Measurements from ENCODE around the gene TAF13. TPM values are rescaled to one million over a fixed set of nuclear protein-coding genes. Genes with fewer than 3 reads are reported as not detected.

TAF13 gene
- total and polyA plus RNA-seq, 9 of the 15 experiments (the other 6 are each of a cell fraction or from before 2014, with no cell fraction given): 14.9 to 77.2 (median 38.7) TPM

GRCh38 chr1:109099938-109100773 is 24.4 kb upstream of the TAF13 start (continued):
- TF ChIP-seq ZNF23 (CRISPR knock-in tag; IDR thresholded peaks at IDR 0.05) (0 out of 2 replicates have a peak, but pooled peaks have one; percentile 37), RFX7 (CRISPR knock-in tag; IDR thresholded peaks at IDR 0.05) (no peak; the same call in 1 of the 2 replicates), PREB (CRISPR knock-in tag; IDR thresholded peaks at IDR 0.05) (0 out of 2 replicates have a peak, but pooled peaks have one; percentile 18), ZNF311 (CRISPR knock-in tag; IDR thresholded peaks at IDR 0.05) (no peak; the same call in 1 of the 2 replicates), FOXK1 (CRISPR knock-in tag; IDR thresholded peaks at IDR 0.05; ENCODE audit: borderline replicate concordance) (peak; percentile 64), COPS2 (conservative IDR thresholded peaks at IDR 0.05) (no peak), ZSCAN29 (IDR thresholded peaks at IDR 0.05) (no peak), CC2D1A (IDR thresholded peaks at IDR 0.05) (peak; percentile 94), SAFB2 (IDR thresholded peaks at IDR 0.05; ENCODE audit: borderline replicate concordance, low read depth, low read length, severe bottlenecking) (no peak), ZNF347 (CRISPR knock-in tag; IDR thresholded peaks at IDR 0.05; ENCODE audit: low read depth) (0 out of 2 replicates have a peak, but pooled peaks have one; percentile 7), ZNF57 (CRISPR knock-in tag; IDR thresholded peaks at IDR 0.05) (no peak), ZNF449 (CRISPR knock-in tag; IDR thresholded peaks at IDR 0.05) (no peak), KLF10 (CRISPR knock-in tag; IDR thresholded peaks at IDR 0.05) (no peak), NEUROD1 (IDR thresholded peaks at IDR 0.05; ENCODE audit: borderline replicate concordance, low read depth, low read length, partially characterized antibody) (peak; percentile 84), POLR2AphosphoS5 (IDR thresholded peaks at IDR 0.05; ENCODE audit: control insufficient read depth, insufficient read depth, low read depth, low read length) (peak; percentile 100), UBTF (IDR thresholded peaks at IDR 0.05; ENCODE audit: borderline replicate concordance in 1 of 2, low read depth in 2 of 2, low read length in 2 of 2) (peak in 1 of 2 experiments; percentile 82; a peak in 2 of 4 replicates), ZNF696 (CRISPR knock-in tag; conservative IDR thresholded peaks at IDR 0.05) (no peak), E2F5 (CRISPR knock-in tag; IDR thresholded peaks at IDR 0.05) (peak; percentile 96)
